GM15510 (cell line): ENCODE measurements around the gene GTF2A2.

Source experiments
- POLR2A ChIP-seq: IDR thresholded peaks from 3 replicates; pipeline ENCODE4 v1.6.1; 2011; ENCODE audit warnings: borderline replicate concordance; ENCODE audit not compliant: insufficient read length; ENCODE audit errors: extremely low read depth

Gene GTF2A2

GRCh38 chr15:59656897-59657634 lies at the start of gene GTF2A2:
TSS of gene GTF2A2 (minus strand) at chr15:59657515. CDS start at chr15:59652277, 5,238 bp downstream.
- TF ChIP-seq POLR2A: peak; percentile 71

GRCh38 chr15:59703979-59704796 lies 46.9 kb upstream of the GTF2A2 start:
- TF ChIP-seq POLR2A: no peak

- TF ChIP-seq POLR2A: no peak
These were observed 45.0 kb upstream of the GTF2A2 start for GRCh38 chr15:59702351-59702750.

GRCh38 chr15:59701880-59702279 lies 44.6 kb upstream of the GTF2A2 start:
- no peak for TF ChIP-seq POLR2A

- no peak for TF ChIP-seq POLR2A
These were observed 42.6 kb upstream of the GTF2A2 start for GRCh38 chr15:59699810-59700431.

GRCh38 chr15:59696332-59696731 lies 39.0 kb upstream of the GTF2A2 start:
- no peak for TF ChIP-seq POLR2A

GRCh38 chr15:59694779-59695178 lies 37.5 kb upstream of the GTF2A2 start:
- TF ChIP-seq POLR2A: no peak

- TF ChIP-seq POLR2A: no peak
These were observed 34.0 kb upstream of the GTF2A2 start for GRCh38 chr15:59691194-59691805.

- no peak for TF ChIP-seq POLR2A
These were observed 32.4 kb upstream of the GTF2A2 start for GRCh38 chr15:59689626-59690236.

GRCh38 chr15:59688782-59689625 lies 31.7 kb upstream of the GTF2A2 start, which contains the start of gene BNIP2:
TSS of gene BNIP2 (minus strand) at chr15:59689320. CDS start at chr15:59682457, 6,863 bp downstream.
- TF ChIP-seq POLR2A: peak; percentile 82

- no peak for TF ChIP-seq POLR2A
These were observed 31.1 kb upstream of the GTF2A2 start for GRCh38 chr15:59688423-59688781.

- no peak for TF ChIP-seq POLR2A
These were observed 30.5 kb upstream of the GTF2A2 start for GRCh38 chr15:59687836-59688235.

- TF ChIP-seq POLR2A: no peak
These were observed 29.1 kb upstream of the GTF2A2 start for GRCh38 chr15:59686389-59686788.

GRCh38 chr15:59685737-59686297 lies 28.5 kb upstream of the GTF2A2 start:
- no peak for TF ChIP-seq POLR2A

GRCh38 chr15:59680870-59681269 lies 23.6 kb upstream of the GTF2A2 start:
- TF ChIP-seq POLR2A: no peak
